NCI-H1694 (cell line): ENCODE data around the gene MLANA.

ENCODE experiments used
- DNase-seq: peaks from one replicate; lab custom pipeline; 2025; lab: John Stamatoyannopoulos, UW

MLANA gene, protein sequence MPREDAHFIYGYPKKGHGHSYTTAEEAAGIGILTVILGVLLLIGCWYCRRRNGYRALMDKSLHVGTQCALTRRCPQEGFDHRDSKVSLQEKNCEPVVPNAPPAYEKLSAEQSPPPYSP

DNA sequence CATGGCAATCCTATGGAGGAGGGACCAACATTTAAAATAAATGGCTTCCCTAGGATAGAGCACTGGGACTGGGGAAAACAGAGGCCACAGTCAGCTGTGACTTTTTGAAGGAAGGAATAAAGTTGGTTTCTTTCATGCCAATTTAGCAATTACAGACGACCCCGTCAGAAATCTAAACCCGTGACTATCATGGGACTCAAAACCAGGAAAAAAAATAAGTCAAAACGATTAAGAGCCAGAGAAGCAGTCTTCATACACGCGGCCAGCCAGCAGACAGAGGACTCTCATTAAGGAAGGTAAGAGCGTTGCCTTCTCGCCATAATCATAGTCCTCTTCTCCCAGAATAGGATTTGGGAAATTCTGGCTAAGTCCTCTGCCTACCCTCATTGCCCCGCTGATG, at the start of gene MLANA:
Gene MLANA (plus strand): TSS at position 249 of the 400 bp plus-strand sequence. CDS start 1,586 bp downstream, outside the sequence.
- DNase-seq: no peak

DNA sequence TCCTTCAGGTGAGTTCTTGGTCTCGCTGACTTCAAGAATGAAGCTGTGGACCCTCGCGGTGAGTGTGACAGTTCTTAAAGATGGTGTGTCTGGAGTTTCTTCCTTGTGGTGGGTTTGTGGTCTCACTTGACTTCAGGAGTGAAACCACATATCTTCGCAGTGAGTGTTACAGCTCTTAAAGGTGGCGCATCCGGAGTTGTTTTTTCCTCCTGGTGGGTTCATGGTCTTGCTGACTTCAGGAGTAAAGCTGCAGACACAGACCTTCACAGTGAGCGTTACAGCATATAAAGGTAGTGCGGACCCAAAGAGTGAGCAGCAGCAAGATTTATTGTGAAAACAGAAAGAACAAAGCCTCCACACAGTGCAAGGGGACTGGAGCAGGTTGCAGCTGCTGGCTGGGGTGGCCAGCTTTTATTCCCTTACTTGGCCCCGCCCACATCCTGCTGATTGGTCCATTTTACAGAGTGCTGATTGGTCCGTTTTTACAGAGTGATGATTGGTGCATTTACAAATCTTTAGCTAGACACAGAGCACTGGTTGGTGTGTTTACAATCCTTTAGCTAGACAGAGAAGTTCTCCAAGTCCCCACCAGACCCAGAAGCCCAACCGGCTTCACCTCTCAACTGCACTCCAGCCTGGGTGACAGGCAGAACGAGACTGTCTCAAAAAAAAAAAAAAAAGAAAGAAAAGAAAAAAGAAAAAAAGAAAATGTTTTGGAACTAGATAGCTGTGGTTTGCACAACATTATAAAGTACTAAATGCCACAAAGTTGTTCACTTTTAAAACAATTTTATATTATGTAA, 48.7 kb upstream of the MLANA start:
- DNase-seq: no peak

DNA sequence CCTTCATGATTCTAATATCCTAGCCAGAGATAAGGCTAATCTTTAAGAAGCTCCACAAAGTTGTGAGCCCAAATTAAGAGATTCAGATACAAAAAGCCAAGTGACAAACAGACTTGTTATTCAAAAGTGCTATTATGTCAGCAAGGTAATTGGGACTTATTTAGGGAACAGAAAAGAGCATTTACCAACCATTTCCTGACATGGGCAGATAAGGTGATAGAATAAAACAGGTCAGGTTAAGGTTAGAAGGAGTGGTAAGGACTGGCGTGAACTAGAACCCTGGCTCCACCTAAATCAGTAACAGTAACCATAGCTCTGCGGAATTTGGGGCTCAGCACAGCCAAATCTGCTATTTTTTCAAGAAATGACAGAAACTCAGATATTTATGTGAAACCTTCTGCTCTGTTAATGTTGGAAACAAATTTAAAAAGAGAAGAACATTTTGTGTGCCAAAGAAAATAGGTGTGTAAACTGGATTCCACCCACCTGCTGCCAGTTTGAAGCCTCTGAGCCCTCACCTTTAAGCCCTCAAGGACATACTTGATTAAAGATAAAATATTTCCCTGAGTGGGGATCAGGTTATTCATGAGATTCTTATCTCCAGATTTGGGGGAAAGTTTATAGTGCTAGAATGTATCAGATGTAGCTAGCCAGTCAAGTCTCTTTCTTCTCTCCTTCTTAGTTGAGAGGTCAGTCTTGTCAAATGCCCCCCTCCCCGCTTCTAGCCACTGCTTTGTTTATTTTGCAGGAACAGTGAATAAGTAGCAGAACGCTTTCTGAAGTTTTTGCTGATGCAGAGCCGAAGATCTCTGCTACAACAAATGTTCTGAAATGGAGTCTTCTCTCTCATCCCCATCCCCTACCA, 47.5 kb upstream of the MLANA start:
- no peak for DNase-seq

DNA sequence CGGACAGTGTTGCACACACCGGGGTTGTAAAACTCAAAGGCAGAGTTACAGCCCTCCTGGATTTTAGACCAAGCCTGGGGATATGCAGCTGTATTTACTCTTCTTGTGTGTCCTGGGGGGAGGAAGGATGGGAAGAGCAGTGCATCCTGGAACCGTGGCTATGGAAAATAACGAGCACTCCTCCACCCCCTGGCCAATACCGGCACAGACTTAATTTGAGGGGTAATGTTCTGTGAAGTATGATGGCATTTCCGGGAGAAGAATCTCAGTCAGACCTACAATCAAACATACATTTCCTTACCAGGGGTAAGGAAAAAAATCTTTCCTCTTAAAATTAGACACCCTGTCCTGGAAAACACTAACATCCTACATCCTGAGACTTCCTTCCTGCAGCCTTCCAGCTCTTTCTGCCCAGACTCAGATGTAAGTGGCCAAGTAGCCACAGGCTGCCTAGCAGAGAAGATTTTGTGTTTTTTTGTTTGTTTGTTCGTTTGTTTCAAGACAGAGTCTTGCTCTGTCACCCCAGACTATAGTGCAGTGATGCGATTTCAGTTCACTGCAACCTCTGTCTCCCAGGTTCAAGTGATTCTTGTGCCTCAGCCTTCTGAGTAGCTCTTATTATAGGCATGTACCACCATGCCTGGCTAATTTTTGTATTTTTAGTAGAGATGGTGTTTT, 46.8 kb upstream of the MLANA start:
- no peak for DNase-seq

DNA sequence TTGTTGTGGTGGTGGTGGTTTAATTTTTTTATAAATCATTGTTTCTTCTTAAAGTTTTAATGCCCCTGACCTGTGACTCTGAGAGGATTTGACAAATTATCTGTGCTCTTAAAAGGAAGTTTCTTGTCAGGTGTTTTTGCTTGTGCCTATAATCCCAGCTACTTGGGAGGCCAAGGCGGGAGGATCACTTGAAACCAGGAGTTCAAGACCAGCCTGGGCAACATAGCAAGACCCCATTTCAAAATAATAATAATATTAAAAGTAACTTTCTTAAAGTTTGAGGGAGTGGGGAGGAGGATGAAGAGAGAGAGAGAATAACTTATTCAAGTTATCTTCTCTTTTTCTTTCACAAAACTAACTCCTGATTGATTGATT, 45.5 kb upstream of the MLANA start:
- no peak for DNase-seq

DNA sequence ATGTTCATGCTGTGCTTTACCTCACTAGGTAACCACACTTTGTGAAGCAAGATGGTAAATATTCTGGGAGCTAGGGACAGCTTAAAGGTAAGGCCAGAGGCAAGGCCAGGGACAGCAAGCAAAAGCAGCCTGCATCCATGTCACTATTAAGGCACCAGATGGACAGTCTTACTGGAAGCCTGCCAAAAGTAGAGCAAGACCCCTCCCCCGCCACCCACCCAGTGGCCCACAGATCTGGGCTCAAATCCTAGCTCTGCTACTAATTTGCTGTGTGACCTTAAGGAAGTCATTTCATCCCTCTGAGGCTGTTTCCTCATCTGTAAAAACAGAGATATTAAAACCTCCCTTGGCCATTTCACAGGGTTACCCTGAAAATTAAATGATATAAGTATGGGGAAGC, 44.6 kb upstream of the MLANA start:
- DNase-seq: no peak

DNA sequence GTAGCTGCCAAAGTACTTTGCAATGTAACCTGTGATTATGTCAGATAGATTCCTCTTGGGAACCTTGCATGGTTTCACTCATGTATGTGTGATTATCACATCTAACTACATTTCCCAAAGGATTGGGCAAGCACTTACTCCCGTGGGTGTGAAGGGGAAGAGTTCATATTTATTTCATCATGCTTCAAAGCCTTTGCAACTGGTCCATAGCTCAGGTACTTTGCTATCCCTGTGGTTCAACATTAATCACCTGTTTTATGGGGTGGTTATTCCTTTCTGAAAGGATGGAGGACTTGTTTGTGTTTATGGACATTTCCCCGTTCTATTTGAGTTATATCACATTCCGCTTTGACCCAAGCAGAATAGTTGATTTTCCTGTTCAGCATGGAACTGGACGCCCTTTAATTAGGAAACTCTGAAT, 44.2 kb upstream of the MLANA start:
- no peak for DNase-seq

DNA sequence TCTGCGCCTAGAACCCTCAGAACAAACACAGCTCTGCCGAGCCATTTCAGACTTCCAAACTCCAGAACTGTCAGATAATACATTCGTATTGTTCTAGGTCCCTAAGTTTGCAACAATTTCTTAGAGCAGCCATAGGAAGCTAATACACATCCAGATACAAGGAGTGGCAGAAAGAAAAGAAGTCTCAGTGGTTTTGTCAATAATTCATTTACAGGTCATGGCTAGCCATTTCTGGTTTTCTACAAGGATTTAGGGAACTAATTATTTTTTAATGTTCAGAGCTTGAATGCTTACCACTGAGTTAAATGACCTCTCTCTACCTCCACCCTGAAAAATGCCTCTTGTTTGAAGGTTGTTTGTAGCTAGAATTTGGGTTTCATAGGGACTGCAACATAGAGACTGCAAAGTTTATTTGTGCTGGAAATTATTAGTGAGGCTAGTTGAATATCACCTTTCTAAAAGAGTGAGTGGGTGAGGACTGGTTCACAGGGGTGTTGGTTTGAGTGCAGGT, 42.3 kb upstream of the MLANA start:
- no peak for DNase-seq

DNA sequence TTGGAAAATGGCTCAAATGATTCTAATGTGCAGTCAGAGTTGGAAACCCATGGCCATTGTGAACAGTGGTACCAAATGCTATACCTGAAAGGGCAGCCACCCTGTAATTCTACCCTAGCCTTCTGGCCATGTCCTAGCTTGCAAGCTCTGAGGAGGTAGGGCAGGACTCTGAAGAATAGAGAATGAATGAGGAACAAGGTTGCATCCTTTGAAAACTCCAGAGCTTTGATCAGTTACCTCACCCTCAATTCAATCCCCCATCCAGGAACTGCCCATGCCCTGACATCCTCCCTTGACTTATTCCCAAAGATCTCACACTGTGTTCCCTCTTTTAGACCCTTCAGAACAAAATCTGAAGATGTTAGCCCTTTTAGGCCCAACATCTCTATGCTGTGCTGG, 40.0 kb upstream of the MLANA start:
- DNase-seq: no peak

DNA sequence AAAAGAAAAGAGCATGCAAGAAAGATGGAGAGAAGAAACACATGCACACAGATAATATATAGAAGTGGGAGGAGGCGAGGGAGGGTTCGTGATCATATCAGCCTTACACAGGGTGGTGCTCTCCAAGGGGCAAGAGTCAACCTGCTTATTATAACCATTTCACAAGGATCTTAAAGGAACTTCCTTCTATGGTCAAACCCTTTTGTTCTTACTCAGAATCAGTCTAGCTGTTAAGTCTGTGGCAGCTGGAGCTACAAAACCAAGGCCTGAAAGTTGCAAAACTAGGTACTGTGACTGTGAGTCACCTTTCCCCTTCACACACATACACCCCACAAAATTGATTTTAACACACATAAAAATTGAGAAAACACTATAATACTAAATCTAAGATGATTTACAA, 39.2 kb upstream of the MLANA start:
- no peak for DNase-seq

DNA sequence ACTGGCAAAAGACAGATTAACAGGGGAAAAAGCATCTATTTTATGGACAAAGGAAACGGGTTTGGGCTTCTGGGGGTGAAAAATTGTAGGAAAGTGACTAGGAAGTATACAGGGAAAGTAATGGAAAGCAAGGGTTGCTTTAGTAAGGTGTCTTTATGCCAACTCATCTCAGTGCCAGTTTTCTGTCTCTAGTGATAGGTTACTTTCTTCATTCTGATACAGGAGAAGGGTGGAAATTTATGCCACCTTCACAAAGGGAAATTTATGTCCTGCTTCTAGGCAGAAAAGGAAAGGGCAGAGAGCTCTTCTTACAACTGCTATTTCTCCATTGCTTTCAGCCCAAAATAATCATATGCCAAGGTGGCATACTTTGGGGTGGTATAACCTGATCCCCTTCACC, 37.7 kb upstream of the MLANA start:
- no peak for DNase-seq

DNA sequence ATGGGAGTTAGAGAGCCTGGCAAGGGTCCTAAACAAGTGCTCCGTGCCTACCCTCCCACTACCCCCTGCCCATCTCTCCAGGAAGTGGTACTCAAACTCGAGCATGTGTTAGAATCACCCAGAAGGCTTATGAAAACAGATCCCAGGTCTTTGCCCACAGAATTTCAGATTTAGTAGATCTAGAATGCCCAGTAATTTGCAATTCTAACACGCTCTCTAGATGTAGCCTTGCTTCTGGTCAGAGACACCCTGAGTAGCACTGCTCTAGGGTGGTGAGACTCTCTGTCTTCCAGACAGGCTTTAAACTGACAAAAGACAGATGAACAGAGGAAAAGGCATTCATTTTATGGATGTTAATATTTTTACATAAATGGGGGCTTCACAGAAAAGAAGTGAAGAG, 37.1 kb upstream of the MLANA start:
- no peak for DNase-seq

DNA sequence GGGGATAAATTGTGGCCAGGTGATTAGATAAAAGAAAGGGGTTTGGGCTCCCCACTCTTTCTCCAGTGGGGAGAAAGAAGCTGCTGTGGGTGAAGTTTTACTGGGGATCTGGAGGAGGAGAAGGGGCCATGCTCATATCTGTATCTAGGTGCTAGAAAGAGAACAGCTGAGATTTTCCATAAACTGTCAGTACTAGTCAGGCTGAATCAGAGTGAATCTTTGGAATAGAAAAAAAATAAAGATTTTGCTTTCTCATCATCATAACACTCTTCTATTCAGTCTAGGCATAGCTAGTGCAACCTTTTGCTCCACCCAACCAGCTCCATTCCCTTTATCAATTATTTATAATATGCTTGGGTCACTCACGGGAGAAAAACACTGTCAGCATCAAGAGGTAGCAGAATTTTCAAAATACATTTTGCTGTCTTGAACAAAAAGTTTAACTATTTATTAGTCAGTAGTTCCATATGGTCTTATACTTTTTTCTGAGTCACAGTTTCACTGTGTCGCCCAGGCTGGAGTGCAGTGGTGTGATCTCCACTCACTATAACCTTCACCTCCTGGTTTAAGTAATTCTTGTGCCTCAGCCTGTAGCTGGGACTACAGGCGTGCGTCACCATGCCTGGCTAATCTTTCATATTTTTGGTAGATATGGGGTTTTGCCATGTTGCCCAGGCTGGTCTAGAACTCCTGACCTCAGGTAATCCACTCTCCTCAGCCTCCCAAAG, 36.5 kb upstream of the MLANA start:
- no peak for DNase-seq

DNA sequence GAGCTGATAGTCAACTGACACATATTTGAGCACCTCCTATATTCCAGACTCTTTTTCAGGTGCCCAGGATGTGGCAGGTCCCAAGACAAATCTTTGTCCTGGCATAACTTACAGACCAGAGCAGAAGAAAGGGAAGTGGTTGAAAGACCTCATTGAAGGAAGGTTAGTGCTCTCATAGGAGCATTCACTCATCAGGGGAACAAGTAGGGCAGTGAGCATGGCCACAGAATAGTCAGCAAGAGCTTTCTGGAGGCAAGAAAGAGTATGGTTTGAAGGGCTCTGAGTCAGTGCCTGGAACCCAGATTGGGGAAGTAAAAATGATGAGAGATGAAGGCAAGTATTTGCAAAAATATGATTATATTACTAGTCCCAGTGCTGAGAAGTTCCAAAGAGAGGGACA, 32.8 kb upstream of the MLANA start:
- no peak for DNase-seq

DNA sequence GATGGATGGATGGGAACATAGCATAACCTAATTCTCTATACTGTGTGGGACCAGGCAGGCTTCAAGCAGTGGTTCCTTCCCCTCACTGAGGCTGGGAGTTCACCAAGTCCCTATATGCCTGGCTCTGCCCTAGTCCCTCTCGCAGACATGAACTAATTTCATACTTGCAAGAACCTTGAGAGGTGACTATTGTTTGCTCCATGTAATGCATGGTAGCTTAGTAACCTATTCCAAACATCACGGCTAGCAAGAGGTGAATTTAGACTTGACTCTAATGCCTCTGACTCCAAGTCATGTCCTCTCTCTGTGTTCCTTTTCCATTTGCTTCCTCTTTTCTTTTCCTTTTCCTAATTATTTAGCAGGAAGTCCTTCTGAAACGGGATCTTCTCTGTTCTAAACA, 31.9 kb upstream of the MLANA start:
- DNase-seq: no peak

DNA sequence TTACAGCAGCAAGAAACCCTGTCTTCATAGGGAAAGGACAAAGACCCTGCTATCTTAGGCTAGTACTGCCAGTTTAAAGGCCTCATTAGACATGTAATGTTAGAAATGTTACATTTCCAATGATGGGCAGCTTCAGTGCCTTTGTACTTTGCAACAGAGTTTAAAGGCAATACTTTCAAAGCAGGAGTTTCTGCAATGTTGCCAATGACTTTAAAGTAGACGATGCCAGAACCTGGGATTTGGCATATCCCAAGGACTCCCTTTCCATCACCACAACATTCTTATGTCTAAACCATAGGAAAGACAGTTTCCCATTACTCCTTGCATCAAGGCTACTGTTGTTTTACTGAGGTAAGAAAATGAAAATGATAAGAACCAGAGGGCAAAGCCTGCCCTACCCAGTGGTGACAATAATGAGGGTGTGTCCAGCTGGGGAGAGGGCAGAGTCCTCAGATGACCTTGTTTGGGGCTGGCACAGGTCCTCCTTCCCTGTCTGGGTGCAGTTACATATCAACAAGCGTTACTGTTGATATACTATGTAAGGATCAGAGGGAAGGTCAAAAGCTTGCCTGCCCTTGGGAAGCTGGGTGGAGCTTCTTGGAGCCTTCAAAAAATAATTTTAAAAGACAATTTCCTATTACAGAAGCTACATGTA, 27.5 kb upstream of the MLANA start:
- no peak for DNase-seq

DNA sequence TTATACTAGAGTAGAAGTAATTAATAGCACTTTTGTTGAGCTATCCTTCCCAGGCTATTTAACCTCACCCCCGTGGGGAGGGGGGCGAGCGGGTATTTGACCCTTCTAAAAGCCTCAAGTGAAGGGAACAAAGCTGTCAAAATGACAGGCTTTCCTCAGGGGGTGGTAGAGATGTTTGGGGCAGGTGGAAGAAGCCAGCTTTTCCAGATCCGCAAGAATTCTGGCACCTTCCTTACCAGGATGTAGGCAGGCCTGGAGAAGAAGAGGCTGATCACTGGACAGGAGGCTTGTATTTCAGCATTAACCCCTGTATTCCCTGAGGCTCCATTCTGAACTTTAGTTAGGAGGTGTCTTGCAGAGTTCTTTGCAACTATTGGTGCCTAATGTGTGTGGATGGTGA, 26.2 kb upstream of the MLANA start:
- DNase-seq: no peak

DNA sequence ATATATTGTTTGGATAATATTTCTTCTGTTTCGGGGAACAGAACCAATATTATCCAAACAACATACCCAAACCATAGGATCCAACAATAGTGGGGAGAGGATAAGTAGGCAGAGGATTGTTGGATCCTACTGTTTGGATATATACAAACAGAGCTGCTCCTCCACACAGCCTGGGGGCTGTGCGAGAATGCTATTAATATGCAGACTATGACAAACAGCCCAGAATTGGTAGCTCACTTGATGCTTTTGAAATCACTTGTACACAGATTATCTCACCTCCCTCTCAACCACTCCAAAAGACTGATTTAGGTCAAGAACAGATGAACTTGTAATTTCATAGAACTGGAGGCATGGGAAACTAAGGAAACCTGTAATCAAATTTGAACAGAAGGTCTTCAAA, 24.4 kb upstream of the MLANA start:
- DNase-seq: no peak

DNA sequence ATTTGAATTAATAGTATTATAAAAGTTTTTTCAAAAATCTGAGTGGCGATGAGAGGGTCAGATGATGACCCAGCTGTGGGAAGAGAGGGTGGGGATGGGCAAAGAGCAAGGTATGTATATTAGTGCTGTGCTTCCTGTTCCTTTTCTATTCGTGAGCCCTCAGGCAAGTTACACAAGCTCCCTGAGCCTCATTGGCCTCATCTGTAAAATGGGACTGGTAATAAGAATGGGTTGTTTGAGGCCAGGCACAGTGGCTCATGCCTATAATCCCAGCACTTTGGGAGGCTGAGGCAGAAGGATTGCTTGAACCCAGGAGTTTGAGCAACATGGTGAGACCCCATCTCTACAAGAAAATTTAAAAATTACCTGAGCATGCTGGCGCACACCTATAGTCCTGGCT, 24.0 kb upstream of the MLANA start:
- no peak for DNase-seq

DNA sequence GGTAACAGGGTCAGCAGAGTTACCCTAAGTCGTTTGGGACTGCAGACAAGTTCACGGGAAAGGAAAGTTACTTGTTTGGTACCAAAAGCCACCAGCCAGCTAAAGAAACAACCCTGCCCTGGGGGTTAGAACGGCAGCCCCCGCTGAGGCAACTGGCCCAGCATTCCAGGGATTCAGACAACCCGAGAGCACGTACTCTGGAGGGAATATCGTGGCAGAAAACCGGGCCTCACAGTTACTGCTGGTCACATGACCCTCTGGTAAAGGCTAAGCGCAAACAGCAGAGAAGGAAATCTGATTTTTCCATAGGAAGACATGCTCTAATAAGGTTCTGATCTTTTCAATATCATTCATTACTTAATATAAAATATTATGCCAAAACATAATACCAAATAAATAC, 22.5 kb upstream of the MLANA start:
- no peak for DNase-seq
